ENCODE data around the gene OXCT2.

DNA sequence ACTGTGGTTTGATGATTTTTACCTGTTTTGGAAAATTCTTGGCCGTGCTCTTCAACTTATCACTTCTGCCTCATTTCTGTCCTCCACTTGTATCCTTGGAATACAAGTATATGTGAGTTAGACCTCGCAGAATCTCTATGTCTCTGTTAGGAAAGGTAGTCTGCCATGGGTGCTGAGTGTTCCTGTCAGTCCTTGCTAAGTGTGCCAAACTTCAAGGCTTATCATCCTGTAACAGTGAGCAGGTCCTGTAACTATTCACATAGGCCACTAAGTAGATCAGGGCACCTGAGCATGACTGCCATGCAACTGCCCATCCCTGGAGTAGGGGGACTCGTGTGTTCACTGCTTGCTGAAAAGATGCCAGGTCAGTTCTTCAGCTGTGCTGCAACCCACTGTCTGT, 41.8 kb upstream of the OXCT2 start:
- TF ChIP-seq CTCF (IDR thresholded peaks at IDR 0.05) (no peak), EP300 (IDR thresholded peaks at IDR 0.05) (no peak)

Measured in suprapubic skin (tissue), 3 donors.